CD4-positive, alpha-beta T cell treated with Interleukin-1 beta for 1 hour (primary cell): ENCODE measurements around the gene AIG1.
"Not testable (repeated sequence)": the region's sequence is repeated elsewhere in the genome, so short reads cannot be mapped to it uniquely, and the experiment has no call there.

Source experiments
- DNase-seq, 2 donors: peaks; one replicate each; pipeline ENCODE4 v3.0.0-alpha.2; 2020 to 2022

Gene AIG1

DNA sequence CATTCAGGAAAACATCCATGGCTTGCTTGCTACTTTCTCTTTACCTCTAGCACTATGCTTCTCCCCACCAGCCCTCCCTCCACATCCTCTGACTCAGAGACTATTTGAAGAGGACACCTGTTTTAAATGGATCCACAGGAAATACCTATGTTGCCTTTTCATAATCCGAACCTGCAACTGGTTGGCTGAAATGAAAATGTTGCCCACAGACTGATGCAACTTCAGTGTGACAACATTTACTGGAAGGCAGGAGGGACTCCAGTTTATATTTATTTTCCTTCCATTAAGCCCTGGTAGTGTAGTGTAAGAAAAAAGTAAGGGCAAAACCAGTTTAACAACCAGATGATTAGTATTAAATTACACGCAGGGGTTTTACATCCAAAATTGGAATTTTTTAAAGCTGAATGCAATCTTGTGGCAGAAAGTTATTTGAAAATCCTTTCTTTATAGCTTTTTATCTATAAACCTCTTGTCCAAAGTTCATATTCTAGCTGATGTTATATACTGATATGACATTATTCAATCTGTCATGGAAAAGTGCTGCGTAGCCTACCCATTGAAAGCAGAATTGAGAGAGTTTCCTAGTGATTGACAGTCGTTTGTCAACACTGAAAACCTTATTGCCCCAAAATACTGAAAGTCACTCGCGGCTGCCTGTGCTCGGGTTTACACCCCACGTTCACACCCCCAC, 881 bp upstream of the AIG1 start:
- peak in 1 of 2 donors; percentile 39 for DNase-seq

DNA sequence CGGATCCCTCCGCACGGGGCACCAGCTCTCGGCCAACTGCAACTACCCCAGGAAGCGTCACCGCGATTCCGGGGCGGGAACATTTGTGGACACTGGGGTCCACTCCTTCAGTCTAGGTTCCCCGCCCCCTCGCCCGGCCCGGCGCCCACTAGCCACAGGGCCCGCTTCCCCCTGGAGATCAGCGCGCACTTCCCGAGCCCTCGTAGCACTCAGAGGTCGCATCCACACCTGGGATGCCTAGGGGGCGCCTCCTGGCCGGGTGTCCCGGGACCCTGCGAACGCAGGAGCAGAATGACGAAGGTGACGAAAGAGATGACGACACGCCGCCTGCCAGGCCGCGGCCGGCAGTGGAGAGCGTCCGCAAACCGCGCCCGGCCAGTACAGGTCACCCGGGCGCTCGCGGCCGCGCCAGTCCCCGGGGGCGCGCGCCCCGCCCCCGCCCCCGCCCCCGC, 309 bp upstream of the AIG1 start:
- DNase-seq: peak; percentile 86 to 88

DNA sequence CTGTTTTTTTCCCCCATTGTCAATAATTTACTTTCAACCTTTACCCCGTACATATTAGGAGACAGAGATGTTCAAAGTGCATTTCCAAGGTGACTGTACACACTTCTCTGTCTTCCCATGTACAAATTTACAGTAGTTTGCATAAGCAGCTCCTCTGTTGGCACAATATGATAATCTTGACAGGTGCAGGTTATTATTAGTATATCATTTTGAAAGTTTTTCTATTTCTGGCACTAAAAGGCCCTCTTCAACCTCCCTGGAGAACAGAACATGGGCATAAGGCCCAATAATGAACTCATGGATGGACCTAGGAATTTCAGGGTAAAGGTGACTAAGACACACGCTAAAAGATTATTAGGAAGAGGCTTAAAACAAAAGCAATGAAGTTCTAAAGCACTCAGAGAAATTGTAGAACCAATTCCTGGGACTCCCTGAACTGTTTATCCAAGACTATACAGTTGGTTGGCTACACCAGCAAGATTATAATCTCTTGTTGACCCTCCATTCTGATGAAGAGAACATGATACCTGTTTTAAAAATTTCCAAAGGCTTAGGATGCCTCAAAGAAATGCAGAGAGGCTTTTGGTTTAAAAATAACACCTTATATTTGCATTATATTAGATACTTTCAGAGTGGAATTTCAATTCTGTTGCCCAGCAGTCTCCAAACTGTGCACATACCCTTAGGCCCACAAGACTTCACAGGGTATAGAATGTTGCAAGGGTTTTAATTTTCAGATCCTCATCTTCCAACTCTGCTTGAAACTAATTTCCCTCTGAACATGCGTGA, 1.1 kb downstream of the AIG1 start:
- no peak for DNase-seq

DNA sequence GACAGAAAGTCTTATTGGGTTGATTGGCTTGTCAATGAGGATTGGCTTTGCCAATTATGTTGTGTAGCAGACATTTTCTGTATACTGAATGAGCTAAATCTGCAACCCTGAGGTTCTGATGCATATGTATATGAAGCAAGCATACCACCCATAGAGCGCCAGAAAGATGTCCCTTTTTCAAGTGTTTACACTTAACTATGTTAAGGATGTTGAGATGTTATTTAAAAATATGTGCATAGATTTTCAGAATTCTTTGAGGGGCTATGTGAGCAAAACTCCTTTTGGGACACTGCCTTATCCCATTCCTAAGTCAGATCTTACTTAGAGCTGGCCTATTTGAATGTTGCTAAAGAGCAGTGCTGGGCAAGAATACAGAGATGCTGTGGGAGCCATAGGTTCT, 1.9 kb downstream of the AIG1 start:
- DNase-seq: no peak

DNA sequence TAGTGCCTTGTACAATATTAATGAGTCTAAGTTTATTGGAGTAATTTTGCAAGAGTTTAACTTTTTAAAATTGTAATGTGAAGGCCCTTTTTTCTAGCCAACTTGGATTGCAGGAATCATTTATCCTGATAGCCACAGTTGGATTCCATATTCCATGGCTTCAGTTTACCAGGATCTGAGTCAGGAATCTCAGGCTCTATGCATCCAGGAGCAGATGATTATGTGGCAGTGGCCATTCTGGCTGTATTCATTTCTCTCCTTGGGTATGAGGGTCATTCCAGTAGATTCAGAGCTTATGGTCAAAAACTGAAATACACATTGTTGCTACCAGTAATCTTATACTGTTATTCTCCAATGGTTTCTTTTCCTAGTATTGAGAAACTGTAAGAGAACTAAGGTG, 2.9 kb downstream of the AIG1 start:
- no peak for DNase-seq

DNA sequence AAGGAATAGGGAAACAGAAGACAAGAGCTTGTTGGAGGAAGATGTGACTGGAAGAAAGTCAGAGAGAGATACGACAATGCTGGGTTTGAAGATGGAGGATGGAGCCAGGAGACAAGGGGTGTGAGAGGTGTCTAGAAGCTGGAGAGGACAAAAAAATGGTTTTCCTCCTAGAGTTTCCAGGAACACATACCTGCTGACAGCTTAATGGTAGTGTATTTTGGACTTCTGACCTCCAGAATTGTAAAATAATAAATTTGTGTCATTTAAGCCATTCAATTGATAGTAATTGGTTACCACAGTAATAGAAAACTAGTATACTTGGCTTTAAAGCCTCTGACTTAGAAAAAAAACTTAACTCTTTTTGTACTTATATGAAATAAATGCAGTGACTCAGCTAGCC, 3.6 kb downstream of the AIG1 start:
- DNase-seq: no peak

DNA sequence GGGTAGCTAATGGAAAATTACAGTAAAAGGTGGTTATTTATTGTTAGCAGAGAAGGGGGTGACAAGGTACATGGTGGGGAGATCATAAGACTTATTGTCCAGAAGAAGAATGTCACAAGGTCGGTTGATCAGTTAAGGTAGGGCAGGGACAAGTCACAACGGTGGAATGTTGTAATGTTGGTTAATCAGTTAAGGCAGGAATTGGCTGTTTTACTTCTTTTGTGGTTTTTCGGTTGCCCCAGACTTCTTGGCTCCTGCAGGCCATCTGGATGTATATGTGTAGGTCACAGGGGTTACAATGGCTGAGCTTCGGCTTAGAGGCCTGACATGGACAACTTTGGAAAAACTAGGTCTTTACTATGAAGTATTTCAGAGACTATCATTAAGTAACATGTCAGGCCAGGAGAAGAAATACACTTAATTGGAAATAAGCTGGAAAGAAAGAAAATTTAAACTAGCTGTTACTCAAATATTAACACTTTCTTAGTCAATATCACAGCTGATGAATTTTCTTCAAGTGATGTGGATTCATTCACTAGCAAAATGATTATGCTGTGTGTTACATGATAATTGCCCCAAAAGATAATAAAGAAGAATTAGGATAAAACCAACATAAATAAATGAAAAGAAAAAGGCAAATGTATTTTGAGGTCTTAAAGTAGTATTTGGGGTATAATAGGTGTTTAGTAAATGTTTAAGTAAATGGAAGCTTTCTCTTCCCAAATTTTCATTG, 4.4 kb downstream of the AIG1 start:
- no peak for DNase-seq

DNA sequence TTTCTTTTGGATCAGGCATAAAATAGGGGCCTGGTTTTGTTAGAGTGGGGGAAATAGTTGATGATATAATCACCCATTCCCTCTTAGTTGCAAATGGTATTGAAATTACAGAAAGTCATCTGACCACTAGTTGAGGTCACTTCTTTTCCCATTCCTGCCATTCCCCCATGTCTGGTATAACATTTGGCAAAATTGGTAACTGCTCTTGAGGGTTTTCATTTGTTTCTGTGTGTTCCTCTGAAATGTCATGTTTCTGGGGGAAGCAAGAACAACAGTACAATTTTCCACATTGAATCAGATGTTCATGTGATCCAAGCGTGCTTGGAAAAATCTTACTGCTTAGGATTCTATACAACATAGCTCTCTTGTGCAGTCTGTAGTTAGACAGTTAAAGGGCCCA, 7.3 kb downstream of the AIG1 start:
- no peak for DNase-seq

DNA sequence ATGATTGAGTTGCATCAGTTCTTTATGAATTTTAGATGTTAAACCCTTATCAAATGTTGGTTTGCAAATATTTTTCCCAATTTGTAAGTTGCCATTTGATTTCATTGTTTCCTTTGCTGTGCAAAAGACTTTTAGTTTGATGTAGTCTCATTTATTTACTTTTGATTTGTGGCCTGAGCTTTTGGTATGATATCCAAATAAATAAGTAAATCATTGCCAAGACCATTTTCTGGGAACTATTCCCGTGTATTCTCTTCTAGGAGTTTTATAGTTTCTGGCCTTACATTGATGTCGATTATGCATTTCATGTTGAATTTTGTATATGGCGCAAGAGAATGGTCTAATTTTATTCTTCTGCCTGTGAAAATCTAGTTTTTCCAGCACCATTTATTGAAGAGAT, 13.4 kb downstream of the AIG1 start:
- no peak for DNase-seq

DNA sequence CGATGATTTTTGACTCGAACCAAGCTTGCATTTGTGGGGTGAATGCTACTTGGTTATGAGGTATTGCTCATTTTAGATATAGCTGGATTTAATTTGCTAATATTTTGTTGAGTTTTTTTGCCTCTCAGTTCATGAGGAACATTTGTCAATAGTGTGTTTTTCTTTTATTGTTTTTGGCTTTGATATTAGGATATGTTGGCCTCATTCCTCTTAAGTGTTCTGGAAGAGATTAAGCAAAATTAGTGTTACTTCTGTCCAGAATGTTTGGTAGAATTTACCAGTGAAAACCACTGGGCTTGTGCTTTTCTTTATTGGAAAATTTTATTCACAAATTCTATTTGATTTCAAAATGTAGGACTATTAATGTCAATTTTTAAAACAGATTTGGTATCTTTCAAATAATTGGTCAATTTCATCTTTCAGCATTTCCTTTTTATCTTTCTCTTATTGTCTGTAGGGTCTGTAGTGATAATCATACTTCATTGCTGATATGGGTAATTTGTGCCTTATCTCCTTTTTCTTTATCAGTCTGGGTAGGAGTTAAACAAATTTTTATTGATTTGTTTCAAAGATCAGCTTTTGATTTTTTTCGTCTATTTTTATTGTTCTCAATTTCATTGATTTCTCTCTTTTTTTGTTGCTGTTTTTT, 14.1 kb downstream of the AIG1 start:
- no peak for DNase-seq

DNA sequence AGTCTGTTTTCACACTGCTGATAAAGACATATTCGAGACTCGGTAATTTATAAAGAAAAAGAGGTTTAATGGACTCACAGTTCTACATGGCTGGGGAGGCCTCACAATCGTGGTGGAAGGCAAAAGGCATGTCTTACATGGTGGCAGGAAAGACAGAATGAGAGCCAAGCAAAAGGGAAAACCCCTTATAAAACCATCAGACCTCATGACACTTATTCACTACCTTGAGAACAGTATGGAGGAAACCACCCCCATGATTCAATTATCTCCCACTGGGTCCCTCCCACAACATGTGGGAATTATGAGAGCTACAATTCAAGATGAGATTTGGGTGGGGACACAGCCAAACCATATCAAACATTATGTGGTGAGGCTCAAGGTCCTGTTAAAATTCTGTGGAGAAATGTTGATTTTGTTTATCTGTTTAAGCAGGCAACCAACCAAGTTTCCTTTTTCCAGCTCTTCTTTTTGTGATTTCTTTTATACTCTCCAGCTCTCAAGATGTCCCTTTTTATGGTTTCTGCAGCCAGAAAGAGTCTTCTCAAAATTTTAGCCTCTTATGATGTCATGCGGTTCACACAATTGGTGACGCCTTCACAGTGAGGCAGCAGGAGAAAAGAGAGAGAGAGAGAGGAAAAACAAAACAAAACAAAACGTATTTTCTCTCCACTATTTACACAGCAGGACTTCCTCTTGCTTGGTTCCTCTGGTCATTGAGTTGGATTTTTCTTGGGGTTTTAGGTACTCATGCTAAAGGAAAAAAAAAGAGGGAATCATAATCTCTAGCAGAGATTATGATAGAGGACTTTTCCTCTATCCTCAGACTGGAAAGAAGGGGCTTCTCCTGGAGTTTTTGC, 18.0 kb downstream of the AIG1 start:
- no peak for DNase-seq

DNA sequence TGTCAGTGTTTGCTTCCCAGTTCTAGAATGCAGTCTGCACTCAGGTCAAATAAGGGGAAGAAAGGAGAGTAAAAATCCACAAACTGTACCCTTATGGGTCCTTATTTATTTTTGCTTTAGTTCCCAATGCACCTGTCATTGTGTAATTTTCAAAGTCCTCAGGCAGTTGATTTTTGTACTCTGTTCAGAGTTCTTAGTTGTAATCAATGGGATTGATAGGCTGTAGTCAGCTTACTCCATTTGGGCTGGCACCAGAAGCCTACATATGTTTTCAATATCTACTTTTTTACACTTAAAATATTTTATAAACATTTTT, 18.6 kb downstream of the AIG1 start:
- DNase-seq: no peak

DNA sequence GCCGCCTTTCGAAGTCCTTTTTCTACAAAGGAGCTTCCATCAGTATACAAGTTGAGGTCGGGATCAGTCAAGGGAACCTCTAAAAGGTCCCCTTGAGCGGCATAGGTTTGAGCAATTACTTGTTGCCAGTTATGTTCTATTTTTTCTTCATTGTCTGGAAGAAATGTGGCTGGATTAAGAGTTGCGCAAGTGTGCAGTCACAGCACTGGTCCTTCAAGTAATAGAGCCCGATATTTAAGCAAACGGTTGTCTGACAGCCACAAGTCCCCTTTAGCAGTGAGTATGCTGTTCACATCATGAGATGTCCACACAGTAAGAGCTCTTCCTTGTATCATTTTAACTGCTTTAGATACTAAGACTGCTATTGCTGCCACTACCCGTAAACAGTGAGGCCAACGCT, 21.6 kb downstream of the AIG1 start:
- DNase-seq: not testable (repeated sequence)

DNA sequence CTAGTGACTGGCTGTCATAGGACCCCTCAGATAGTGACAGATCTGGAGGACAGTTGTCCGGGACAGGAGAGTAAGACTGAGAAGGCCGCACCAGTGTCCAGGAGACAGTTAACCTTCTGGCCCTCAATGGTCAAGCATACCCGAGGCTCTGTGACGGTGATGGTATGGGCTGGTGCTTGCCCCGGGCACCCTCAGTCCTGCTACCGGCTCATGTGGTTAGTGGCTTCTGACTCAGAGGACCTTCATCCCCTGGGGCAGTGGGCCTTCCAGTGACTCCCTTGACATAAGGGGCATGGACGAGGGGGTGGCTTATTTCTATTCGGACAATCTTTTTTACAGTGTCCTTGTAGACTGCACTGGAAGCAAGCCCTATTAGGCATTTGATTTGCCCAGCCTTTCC, 23.3 kb downstream of the AIG1 start:
- not testable (repeated sequence) for DNase-seq

DNA sequence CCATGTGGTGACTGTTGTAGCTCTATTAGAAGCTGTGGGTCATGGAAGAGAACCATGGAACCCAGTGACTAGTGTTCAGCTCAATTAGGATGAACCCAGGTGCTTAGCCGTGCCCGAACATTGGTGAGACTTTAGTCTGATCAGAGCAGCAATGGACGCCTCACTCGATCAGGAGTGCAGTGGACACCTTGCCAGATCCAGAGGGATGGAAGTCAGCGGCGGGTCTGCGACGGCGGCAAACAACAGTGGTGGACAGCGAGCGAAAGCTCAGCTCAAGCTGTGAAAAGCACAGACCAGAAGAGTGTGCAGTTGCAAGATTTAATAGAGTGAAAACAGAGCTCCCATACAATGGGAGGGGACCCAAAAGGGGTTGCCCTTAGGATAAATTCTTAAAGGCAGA, 26.6 kb downstream of the AIG1 start:
- not testable (repeated sequence) for DNase-seq

DNA sequence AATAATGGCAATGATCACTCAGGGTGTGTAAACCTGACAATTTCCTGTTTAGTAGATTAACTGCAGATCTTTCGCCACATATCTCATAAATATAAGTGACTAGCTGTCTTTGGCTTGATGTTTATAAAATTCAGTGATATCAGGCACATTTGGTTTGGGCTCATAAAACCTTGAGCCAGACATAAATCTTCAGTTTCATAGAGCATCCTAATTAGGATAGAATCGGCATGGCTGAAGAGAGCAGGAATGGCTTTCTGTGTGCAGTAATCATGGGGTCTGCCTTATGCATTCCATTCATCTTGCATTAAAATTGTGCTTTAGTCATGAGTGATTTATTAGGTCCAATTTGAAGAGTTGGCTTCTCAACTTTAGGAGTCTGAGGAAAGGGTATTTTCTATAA, 27.2 kb downstream of the AIG1 start:
- no peak for DNase-seq

DNA sequence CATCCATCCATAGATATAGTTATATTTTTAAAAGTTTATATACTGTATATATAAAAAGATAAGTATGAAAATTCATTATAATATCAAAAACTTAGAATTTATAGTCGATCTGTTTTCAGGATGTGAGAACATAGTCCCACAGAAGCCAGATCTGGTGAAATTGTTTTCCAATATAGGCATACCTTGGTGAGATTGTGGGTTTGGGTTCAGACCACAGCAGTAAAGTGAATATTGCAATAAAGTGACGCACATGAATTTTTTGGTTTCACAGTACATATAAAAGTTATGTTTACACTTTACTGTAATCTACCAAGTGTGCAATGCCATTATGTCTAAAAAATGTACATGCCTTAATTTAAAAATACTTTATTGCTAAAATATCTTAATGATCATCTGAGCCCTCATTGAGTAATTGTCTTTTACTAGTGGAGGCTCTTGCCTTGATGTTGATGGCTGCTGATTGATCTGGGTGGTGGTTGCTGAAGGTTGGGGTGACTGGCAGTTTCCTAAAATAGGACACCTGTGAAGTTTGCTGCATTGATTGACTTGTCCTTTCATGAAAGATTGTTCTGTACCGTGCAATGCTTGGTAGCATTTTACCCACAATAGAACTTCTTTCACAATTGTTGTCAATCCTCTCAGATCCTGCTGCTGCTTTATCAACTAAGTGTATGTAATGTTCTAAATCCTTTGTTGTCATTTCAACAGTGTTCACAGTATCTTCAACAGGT, 29.8 kb downstream of the AIG1 start:
- no peak for DNase-seq

DNA sequence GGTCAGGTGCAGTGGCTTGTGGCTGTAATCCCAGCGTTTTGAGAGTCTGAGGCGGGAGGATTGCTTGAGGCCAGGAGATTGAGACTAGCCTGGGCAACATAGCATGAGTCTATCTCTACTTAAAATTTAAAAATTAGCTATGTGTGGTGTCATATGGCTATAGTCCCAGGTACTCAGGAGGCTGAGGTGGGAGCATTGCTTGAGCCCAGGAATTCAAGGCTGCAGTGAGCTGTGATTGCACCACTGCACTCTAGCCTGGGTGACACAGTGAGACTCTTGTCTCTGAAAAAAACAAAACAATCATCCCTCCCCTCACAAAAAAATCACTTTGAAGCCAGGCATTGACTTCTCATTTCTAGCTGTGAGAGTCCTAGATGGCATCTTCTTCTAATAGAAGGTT, 32.1 kb downstream of the AIG1 start:
- DNase-seq: no peak

DNA sequence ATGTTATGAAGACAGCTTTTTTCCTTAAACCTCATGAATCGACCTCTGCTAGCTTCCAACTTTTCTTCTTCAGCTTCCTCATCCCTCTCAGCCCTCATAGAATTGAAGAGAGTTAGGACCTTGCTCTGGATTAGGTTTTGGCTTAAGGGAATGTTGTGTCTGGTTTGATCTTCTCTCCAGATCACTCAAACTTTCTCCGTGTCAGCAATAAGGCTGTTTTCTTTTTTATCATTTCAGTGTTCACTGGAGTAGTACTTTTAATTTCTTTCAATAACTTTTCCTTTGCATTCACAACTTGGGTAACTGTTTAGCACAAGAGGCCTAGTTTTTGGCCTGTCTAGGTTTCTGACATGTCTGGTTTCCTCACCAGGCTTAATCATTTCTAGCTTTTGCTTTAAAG, 32.6 kb downstream of the AIG1 start:
- DNase-seq: no peak

DNA sequence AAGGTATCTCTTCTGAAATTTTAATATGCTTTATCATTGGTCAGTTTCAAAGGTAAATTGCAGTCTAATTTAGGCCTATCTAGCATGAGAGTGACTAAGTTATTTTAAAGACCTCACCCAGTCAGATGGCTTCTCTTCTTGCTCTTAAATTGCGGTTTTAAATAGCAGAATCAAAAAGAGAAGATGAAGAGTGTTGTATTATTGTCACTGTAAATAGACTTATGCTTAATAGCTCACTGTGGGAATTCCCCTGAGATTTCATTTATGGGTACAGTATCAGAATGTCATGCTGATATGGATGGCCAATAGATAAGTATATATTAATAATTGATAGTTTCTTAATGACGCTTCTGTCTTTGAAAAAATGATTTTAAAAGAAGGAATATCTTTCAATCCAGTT, 35.7 kb downstream of the AIG1 start:
- DNase-seq: no peak

DNA sequence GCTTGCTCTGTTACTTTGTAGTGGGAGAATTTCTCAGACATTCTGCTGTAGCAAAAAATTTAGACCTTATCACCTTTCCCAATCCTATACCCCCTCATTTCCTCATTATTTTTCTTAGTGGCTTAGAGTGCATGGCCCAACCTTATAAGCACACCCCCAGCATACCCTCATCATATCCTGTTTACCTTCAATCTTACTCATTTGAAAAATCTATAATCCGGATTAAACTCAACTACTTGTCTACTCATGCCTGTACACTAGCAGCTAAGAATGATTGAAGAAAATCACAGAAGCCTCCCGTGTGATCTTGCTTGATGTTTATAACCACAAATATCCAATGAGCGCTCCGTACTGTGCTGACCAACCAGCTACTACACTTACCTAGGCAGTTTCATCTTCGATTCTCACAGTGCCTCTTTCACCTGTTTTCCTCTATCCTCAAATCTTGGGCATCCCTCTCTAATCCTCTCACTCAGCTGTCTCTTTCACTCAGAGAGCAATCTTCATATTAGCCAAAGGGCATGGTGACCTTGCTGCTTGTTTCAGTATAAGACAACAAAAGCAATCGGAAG, 36.6 kb downstream of the AIG1 start:
- peak; percentile 1 to 27 for DNase-seq
